A549 (cell line): ENCODE results near the gene PDSS2. TPM values are rescaled to one million over a fixed set of nuclear protein-coding genes. Genes with fewer than 3 reads are reported as not detected.
A peak's percentile ranks its signal among the peaks of the same experiment; 100 is the strongest.
"Not testable (repeated sequence)": the region's sequence is repeated elsewhere in the genome, so short reads cannot be mapped to it uniquely, and the experiment has no call there.

Experiments used
- ATAC-seq, 2 experiments: fragments of 200-7000 bp in 1 of 2; fragments of >200 bp in 1 of 2; cut with Nextera tagmentation in 1 of 2; cut with Tn5 transposase in 1 of 2; 3 replicates each; pipeline versions ENCODE4 v1.8.0 to v1.9.1; 2018 to 2020; ENCODE audit warnings: mild to moderate bottlenecking in 1 of 2, moderate library complexity in 1 of 2
- CTCF ChIA-PET: fragments of 300-600 bp; sonication (Branson Sonifier 250); formaldehyde crosslinking; extraction: SDS; loops from one replicate; lab custom pipeline; 2021; ENCODE audit warnings: antibody characterized with exemption, inconsistent platforms; lab: Yijun Ruan, JAX
- POLR2A ChIA-PET: fragments of 350-600 bp; formaldehyde crosslinking; extraction: SDS; loops from one replicate; lab custom pipeline; 2021; ENCODE audit warnings: antibody characterized with exemption, inconsistent platforms; lab: Yijun Ruan, JAX
- DNase-seq, 2 experiments: peaks; one replicate each; pipeline versions ENCODE4 v3.0.0 to v3.0.0-alpha.2; 2011 to 2016; ENCODE audit warnings: low read depth in 1 of 2, low spot score in 1 of 2
- FAIRE-seq: peaks from 2 replicates; lab custom pipeline; 2011; peaks lifted over from hg19 to GRCh38; lab: Jason Lieb, UNC
- H3K27ac ChIP-seq, 2 experiments: fragments of >200 bp; sonication (Bioruptor Twin); formaldehyde crosslinking; 3 replicates each; pipeline ENCODE4 v1.5.1; 2016 to 2017
- H3K4me1 ChIP-seq: fragments of >200 bp; sonication (Bioruptor Twin); formaldehyde crosslinking; 3 replicates; pipeline ENCODE4 v1.6.1; 2016
- H3K4me2 ChIP-seq: fragments of >200 bp; sonication (Bioruptor Twin); formaldehyde crosslinking; 3 replicates; pipeline ENCODE4 v1.6.1; 2016
- H3K4me3 ChIP-seq: fragments of >200 bp; sonication (Bioruptor Twin); formaldehyde crosslinking; 3 replicates; pipeline ENCODE4 v1.5.1; 2016
- H3K9me3 ChIP-seq: fragments of >200 bp; sonication (Bioruptor Twin); formaldehyde crosslinking; 3 replicates; pipeline ENCODE4 v1.6.1; 2016
- BHLHE40 ChIP-seq: IDR thresholded peaks from 2 replicates; pipeline ENCODE4 v1.6.1; 2012; ENCODE audit warnings: low read depth, low read length, inconsistent platforms
- CBX2 ChIP-seq: fragments of 200-600 bp; sonication (generic); IDR thresholded peaks from 2 replicates; pipeline ENCODE4 v1.6.1; 2016; ENCODE audit warnings: low read depth, mild to moderate bottlenecking, borderline replicate concordance
- CBX8 ChIP-seq: fragments of 200-600 bp; sonication (generic); IDR thresholded peaks from 2 replicates; pipeline ENCODE4 v1.6.1; 2016
- E2F6 ChIP-seq: IDR thresholded peaks from 2 replicates; pipeline ENCODE4 v1.6.1; 2012; ENCODE audit warnings: low read depth, borderline replicate concordance
- EHF ChIP-seq: fragments of 250-450 bp; sonication (Bioruptor Pico); IDR thresholded peaks from 2 replicates; pipeline ENCODE4 v1.5.0; 2020; ENCODE audit warnings: mild to moderate bottlenecking
- EHMT2 ChIP-seq: fragments of 200-600 bp; sonication (generic); IDR thresholded peaks from 2 replicates; pipeline ENCODE4 v1.6.1; 2016; ENCODE audit warnings: antibody characterized with exemption, low read depth, mild to moderate bottlenecking, moderate library complexity
- ELK1 ChIP-seq: fragments of 150-350 bp; IDR thresholded peaks from 2 replicates; pipeline ENCODE4 v1.6.1; 2014; ENCODE audit warnings: low read depth, mild to moderate bottlenecking, low read length
- EP300 ChIP-seq, 2 experiments: fragments of >200 bp; sonication (Bioruptor Twin); formaldehyde crosslinking; IDR thresholded peaks; 2 replicates in 1 of 2; 3 replicates in 1 of 2; pipeline ENCODE4 v1.6.1; 2016 to 2017
- ESRRA ChIP-seq: fragments of 150-350 bp; IDR thresholded peaks from 2 replicates; pipeline ENCODE4 v1.6.1; 2014; ENCODE audit warnings: mild to moderate bottlenecking, low read length, borderline replicate concordance
- FOSL2 ChIP-seq, 2 experiments: fragments of 450-650 bp in 1 of 2; fragments of >200 bp in 1 of 2; sonication (Bioruptor Twin) in 1 of 2; formaldehyde crosslinking; IDR thresholded peaks; 2 replicates each; pipeline versions ENCODE4 v1.5.0 to v1.6.1; 2016 to 2020; ENCODE audit warnings: mild to moderate bottlenecking in 1 of 2, moderate library complexity in 1 of 2
- FOXS1 ChIP-seq: fragments of 250-450 bp; sonication (Bioruptor Pico); IDR thresholded peaks from 2 replicates; pipeline ENCODE4 v1.5.0; 2020; ENCODE audit warnings: mild to moderate bottlenecking, moderate library complexity
- GATA3 ChIP-seq: IDR thresholded peaks from 2 replicates; pipeline ENCODE4 v1.6.1; 2012; ENCODE audit warnings: borderline replicate concordance
- HES2 ChIP-seq: fragments of >200 bp; sonication (Bioruptor Twin); formaldehyde crosslinking; IDR thresholded peaks from 2 replicates; pipeline ENCODE4 v1.6.1; 2016
- HOXB13 ChIP-seq: fragments of 250-450 bp; sonication (Bioruptor Pico); IDR thresholded peaks from 2 replicates; pipeline ENCODE4 v1.5.0; 2020; ENCODE audit warnings: low read depth, mild to moderate bottlenecking, moderate library complexity
- JUN ChIP-seq, 2 experiments: fragments of >200 bp; sonication (Bioruptor Twin); formaldehyde crosslinking; IDR thresholded peaks; 2 replicates in 1 of 2; 3 replicates in 1 of 2; pipeline ENCODE4 v1.6.1; 2016 to 2017
- KDM5A ChIP-seq: fragments of 200-600 bp; sonication (generic); IDR thresholded peaks from 2 replicates; pipeline ENCODE4 v1.6.1; 2016; ENCODE audit warnings: antibody characterized with exemption, mild to moderate bottlenecking
- MAFK ChIP-seq: fragments of 450-650 bp; IDR thresholded peaks from 2 replicates; pipeline ENCODE4 v1.6.1; 2014; ENCODE audit not compliant: partially characterized antibody
- MYC ChIP-seq: IDR thresholded peaks from 2 replicates; pipeline ENCODE4 v1.6.1; 2012; ENCODE audit warnings: mild to moderate bottlenecking, inconsistent platforms, low read length, improper control_type of control experiment, borderline replicate concordance
- NPAS2 ChIP-seq: fragments of 250-450 bp; sonication (Bioruptor Pico); IDR thresholded peaks from 2 replicates; pipeline ENCODE4 v1.8.0; 2022; ENCODE audit warnings: mild to moderate bottlenecking, moderate library complexity, borderline replicate concordance
- NR3C1 ChIP-seq: fragments of >200 bp; sonication (Bioruptor Twin); formaldehyde crosslinking; IDR thresholded peaks from 3 replicates; pipeline ENCODE4 v1.6.1; 2017
- PBX3 ChIP-seq: IDR thresholded peaks from 2 replicates; pipeline ENCODE4 v1.6.1; 2012
- POLR2A ChIP-seq: IDR thresholded peaks from 2 replicates; pipeline ENCODE4 v1.6.1; 2012; ENCODE audit warnings: mild to moderate bottlenecking, low read length
- POLR2AphosphoS2 ChIP-seq: conservative IDR thresholded peaks from 2 replicates; pipeline ENCODE4 v1.6.1; 2012; ENCODE audit warnings: low read length, improper control_type of control experiment, inconsistent platforms
- RCOR1 ChIP-seq: fragments of 150-350 bp; IDR thresholded peaks from 2 replicates; pipeline ENCODE4 v1.6.1; 2014; ENCODE audit warnings: antibody characterized with exemption, low read length, low read depth
- REST ChIP-seq: fragments of 200-600 bp; sonication (generic); IDR thresholded peaks from 2 replicates; pipeline ENCODE4 v1.6.1; 2016; ENCODE audit warnings: antibody characterized with exemption, mild to moderate bottlenecking, moderate library complexity
- RFX5 ChIP-seq: fragments of 450-650 bp; IDR thresholded peaks from 2 replicates; pipeline ENCODE4 v1.7.1; 2014; ENCODE audit warnings: antibody characterized with exemption, mild to moderate bottlenecking, moderate library complexity
- RNF2 ChIP-seq: fragments of 200-600 bp; sonication (generic); IDR thresholded peaks from 2 replicates; pipeline ENCODE4 v1.6.1; 2016; ENCODE audit warnings: low read depth, mild to moderate bottlenecking, antibody characterized with exemption, moderate library complexity, borderline replicate concordance
- SMC3 ChIP-seq: fragments of >200 bp; sonication (Bioruptor Twin); formaldehyde crosslinking; IDR thresholded peaks from 3 replicates; pipeline ENCODE4 v1.6.1; 2018; ENCODE audit warnings: inconsistent platforms
- ZC3H11A ChIP-seq: fragments of 450-650 bp; IDR thresholded peaks from 2 replicates; pipeline ENCODE4 v1.6.1; 2014; ENCODE audit warnings: antibody characterized with exemption, mild to moderate bottlenecking
- ZFP36 ChIP-seq: fragments of 450-650 bp; IDR thresholded peaks from 2 replicates; pipeline ENCODE4 v1.6.1; 2014; ENCODE audit warnings: borderline replicate concordance; ENCODE audit not compliant: partially characterized antibody
- WGBS: methylation state at CpG from one replicate; pipeline ENCODE4 v1.1.6; 2017; ENCODE audit errors: missing lambda C conversion rate; 5-methylcytosine and 5-hydroxymethylcytosine counted together
- polyA plus RNA-seq, 4 experiments: library from polyadenylated mRNA; depleted of rRNA in 3 of 4; stranded (reverse); fragments of >200 nt; fragmentation: RNase III in 1 of 4; extraction: RNeasy Plus Mini Kit Qiagen cat#74134 plus additional on column Dnase treatment in 1 of 4; gene quantifications; 2 replicates in 3 of 4; 3 replicates in 1 of 4; pipeline ENCODE4 v1.2.3, GENCODE V29; 2011 to 2017

The PDSS2 gene
- polyA plus RNA-seq, 2 of the 4 experiments (the other 2 are of a cell fraction) = 7.2 to 17.3 TPM

GRCh38 chr6:107118976-107119375 is 340.4 kb downstream of the PDSS2 start:
- H3K4me1 ChIP-seq = peaks cover 5% of the 10 kb centered on the region
- CTCF ChIA-PET = interaction anchor here (0.7 kb wide), 1 partner anchor 91 kb away, joined by 3 read pairs; no protein-coding TSS in a partner anchor
- FAIRE-seq (no peak), ATAC-seq (no peak)
- H3K4me3 ChIP-seq = no peak overlapping the region
- H3K9me3 ChIP-seq = no peaks in the 10 kb centered on the region
- no peak overlapping the region for H3K4me2 ChIP-seq
- 80% methylated on average over 2 of the region's 2 CpGs for WGBS
- no peak overlapping the region for H3K27ac ChIP-seq
- TF ChIP-seq GATA3 (no peak), POLR2A (no peak), HOXB13 (no peak), EHF (CRISPR knock-in tag) (no peak), MAFK (no peak), ELK1 (no peak), NPAS2 (no peak), RNF2 (no peak), NR3C1 (no peak), ZFP36 (no peak), EP300 (IDR thresholded peaks at IDR 0.05) (no peak), EHMT2 (no peak), FOSL2 (IDR thresholded peaks at IDR 0.05) (no peak), FOSL2 (CRISPR knock-in tag; IDR thresholded peaks at IDR 0.05) (no peak), POLR2AphosphoS2 (no peak), MYC (no peak), SMC3 (no peak)
- TF ChIP-seq, all 56 proteins: peak for 0
- DNase-seq = no peak
- POLR2A ChIA-PET = no interaction called here

GRCh38 chr6:107118540-107118939 is 340.8 kb downstream of the PDSS2 start:
- H3K9me3 ChIP-seq, FAIRE-seq, ATAC-seq, DNase-seq, H3K4me2 ChIP-seq, CTCF ChIA-PET, H3K27ac ChIP-seq, H3K4me3 ChIP-seq, POLR2A ChIA-PET, H3K4me1 ChIP-seq: not testable (repeated sequence)
- WGBS = 74% methylated on average over 9 of the region's 9 CpGs

GRCh38 chr6:107116931-107117330 is 342.4 kb downstream of the PDSS2 start:
- TF ChIP-seq NR3C1 (no peak), FOXS1 (CRISPR knock-in tag) (no peak), ZFP36 (no peak), E2F6 (no peak), ZC3H11A (no peak), REST (no peak), ESRRA (no peak), HES2 (no peak), PBX3 (no peak), EP300 (IDR thresholded peaks at IDR 0.05) (no peak), GATA3 (no peak), CBX8 (no peak), KDM5A (no peak), RCOR1 (no peak), RFX5 (no peak), BHLHE40 (no peak), FOSL2 (IDR thresholded peaks at IDR 0.05) (no peak), FOSL2 (CRISPR knock-in tag; IDR thresholded peaks at IDR 0.05) (no peak), JUN (IDR thresholded peaks at IDR 0.05) (no peak), HOXB13 (no peak), CBX2 (no peak)
- ATAC-seq (no peak), FAIRE-seq (no peak), DNase-seq (no peak)
- Histone ChIP-seq H3K27ac (no peak overlapping the region), H3K4me1 (peaks cover 10% of the 10 kb centered on the region), H3K4me2 (peak overlapping the region; percentile 81; the same call in 1 of the 3 replicates), H3K9me3 (no peaks in the 10 kb centered on the region), H3K4me3 (no peak overlapping the region)
- WGBS = 78% methylated on average over 7 of the region's 7 CpGs
- ChIA-PET CTCF (interaction anchor here (1.0 kb wide), 1 partner anchor 88 kb away, joined by 3 read pairs; no protein-coding TSS in a partner anchor), POLR2A (no interaction called here)
